Transverse colon (tissue), 4 donors: ENCODE results near the gene HASPIN. TPM values are rescaled to one million over a fixed set of nuclear protein-coding genes. Genes with fewer than 3 reads are reported as not detected.

Experiments
- DNase-seq: peaks from one replicate; pipeline ENCODE4 v3.0.0-alpha.2; 2019
- H3K27ac ChIP-seq, 4 donors: fragments of 200-600 bp; sonication (generic); 2 replicates each; pipeline ENCODE4 v1.5.1; 2016 to 2018; ENCODE audit warnings: inconsistent platforms in 4 of 4
- H3K27me3 ChIP-seq: fragments of 200-600 bp; sonication (generic); 2 replicates; pipeline ENCODE4 v1.5.1; 2017; ENCODE audit warnings: inconsistent platforms
- H3K36me3 ChIP-seq, 4 donors: fragments of 200-600 bp; sonication (generic); 2 replicates each; pipeline ENCODE4 v1.5.1; 2017 to 2019; ENCODE audit warnings: inconsistent platforms in 4 of 4
- H3K4me1 ChIP-seq, 4 donors: fragments of 200-600 bp; sonication (generic); 2 replicates each; pipeline ENCODE4 v1.5.1; 2017 to 2020; ENCODE audit warnings: inconsistent platforms in 4 of 4
- H3K4me3 ChIP-seq, 4 donors: fragments of 200-600 bp; sonication (generic); 1 replicate in 1 of 4; 2 replicates in 3 of 4; pipeline versions ENCODE4 v1.5.1 to v1.6.1; 2017 to 2019; ENCODE audit warnings: inconsistent platforms in 4 of 4
- H3K9me3 ChIP-seq, 2 donors: fragments of 200-600 bp; sonication (generic); 2 replicates each; pipeline ENCODE4 v1.5.1; 2017 to 2019; ENCODE audit warnings: inconsistent platforms in 2 of 2
- EP300 ChIP-seq: sonication (generic); formaldehyde crosslinking; IDR thresholded peaks from one replicate; pipeline ENCODE4 v1.6.1; 2017; ENCODE audit warnings: antibody characterized with exemption, low read depth
- POLR2A ChIP-seq: fragments of 450-650 bp; IDR thresholded peaks from one replicate; pipeline ENCODE4 v1.6.1; 2016; ENCODE audit warnings: antibody characterized with exemption, mild to moderate bottlenecking, moderate library complexity
- POLR2AphosphoS5 ChIP-seq, 3 donors: sonication (generic); formaldehyde crosslinking; IDR thresholded peaks; one replicate each; pipeline ENCODE4 v1.6.1; 2016; ENCODE audit warnings: antibody characterized with exemption in 3 of 3
- WGBS, 2 donors: methylation state at CpG; one replicate each; pipeline ENCODE4 v1.1.5; 2018; ENCODE audit warnings: low coverage in 1 of 2; 5-methylcytosine and 5-hydroxymethylcytosine counted together
- in situ Hi-C, 4 donors: fragments of 200-750 bp; cut with MboI; loops; one replicate each; pipeline versions ENCODE4 v1.15.0 to v1.15.1; 2017; ENCODE audit warnings: low sequenced_read_pairs in 3 of 4, low pct_ligation_motif_present in 1 of 4, low pct_unique_long_range_greater_than_20kb in 1 of 4
- intact Hi-C: fragments of 100-400 bp; cut with DNase I; formaldehyde crosslinking; loops from one replicate; pipeline ENCODE4 v1.15.1; 2023; ENCODE audit warnings: low total_unique reads
- total RNA-seq, 4 donors: library from RNA; depleted of rRNA; stranded (reverse); fragments of >200 nt; gene quantifications; one replicate each; pipeline ENCODE4 v1.1.0, GENCODE V29; 2016
- TF ChIP-seq, protein P1 (sequence below), 5 experiments: fragments of 200-600 bp in 3 of 5; fragments of 450-650 bp in 2 of 5; sonication (generic) in 3 of 5; IDR thresholded peaks; 1 replicate in 2 of 5; 2 replicates in 3 of 5; pipeline ENCODE4 v1.5.1; 2016 to 2017; ENCODE audit warnings: antibody characterized with exemption in 5 of 5, inconsistent platforms in 3 of 5, mild to moderate bottlenecking in 2 of 5, moderate library complexity in 1 of 5

HASPIN gene
- total RNA-seq, 4 donors from 2014 or later = 0.14 to 2.4 (median 0.64) TPM; not detected in 1

DNA sequence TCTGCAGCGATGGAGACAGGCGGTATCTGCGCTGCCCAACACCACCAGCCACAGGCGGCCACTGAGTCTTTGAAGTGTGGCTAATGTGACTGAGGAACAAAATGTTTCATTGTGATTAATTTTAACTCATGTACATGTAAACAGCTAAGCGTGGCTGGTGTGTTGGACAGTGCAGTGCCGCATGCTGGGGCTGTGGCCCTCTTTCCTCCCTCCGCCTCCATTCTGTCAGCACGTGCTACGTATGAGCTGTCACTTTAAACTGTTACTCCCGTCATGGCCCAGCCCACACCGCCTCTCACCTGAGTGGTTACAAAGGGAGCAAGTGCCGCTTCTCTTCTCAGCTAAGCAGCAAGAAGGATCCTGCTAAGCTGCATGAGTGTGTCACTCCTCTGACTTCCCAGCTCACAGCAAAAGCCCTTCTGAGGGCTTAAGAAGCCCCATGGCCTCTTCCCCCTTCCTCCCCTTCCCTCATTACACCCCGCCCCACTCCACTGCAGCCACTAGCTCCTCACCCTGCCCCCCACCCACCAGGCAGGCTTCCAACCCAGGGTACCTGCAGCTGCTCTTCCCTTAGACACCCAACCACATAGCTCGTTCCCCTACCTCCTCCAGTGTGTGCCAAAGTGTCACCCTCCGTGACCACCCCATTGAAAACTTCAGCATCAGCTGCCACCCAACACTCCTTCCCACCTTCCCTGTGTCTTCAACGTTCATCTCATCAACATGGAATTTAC, 15.0 kb downstream of the HASPIN start:
- TF ChIP-seq, protein P1, sequence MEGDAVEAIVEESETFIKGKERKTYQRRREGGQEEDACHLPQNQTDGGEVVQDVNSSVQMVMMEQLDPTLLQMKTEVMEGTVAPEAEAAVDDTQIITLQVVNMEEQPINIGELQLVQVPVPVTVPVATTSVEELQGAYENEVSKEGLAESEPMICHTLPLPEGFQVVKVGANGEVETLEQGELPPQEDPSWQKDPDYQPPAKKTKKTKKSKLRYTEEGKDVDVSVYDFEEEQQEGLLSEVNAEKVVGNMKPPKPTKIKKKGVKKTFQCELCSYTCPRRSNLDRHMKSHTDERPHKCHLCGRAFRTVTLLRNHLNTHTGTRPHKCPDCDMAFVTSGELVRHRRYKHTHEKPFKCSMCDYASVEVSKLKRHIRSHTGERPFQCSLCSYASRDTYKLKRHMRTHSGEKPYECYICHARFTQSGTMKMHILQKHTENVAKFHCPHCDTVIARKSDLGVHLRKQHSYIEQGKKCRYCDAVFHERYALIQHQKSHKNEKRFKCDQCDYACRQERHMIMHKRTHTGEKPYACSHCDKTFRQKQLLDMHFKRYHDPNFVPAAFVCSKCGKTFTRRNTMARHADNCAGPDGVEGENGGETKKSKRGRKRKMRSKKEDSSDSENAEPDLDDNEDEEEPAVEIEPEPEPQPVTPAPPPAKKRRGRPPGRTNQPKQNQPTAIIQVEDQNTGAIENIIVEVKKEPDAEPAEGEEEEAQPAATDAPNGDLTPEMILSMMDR (IDR thresholded peaks at IDR 0.05) = no peak
- peak in 1 of 3 donors; percentile 13 for TF ChIP-seq POLR2AphosphoS5 (IDR thresholded peaks at IDR 0.05)
- no peaks in the 10 kb centered on the region for H3K9me3 ChIP-seq
- intact Hi-C loops (loop anchor here (10.0 kb wide), 1 partner anchor 266 kb away; no protein-coding TSS in a partner anchor), in situ Hi-C loops (loop anchor here (10.0 to 25.0 kb wide), 2 partner anchors 86 to 99 kb away; partner anchors contain the start of gene NCBP3 (in 2 of the 4))
- H3K27ac ChIP-seq = peak overlapping the region; percentile 24 to 45 (median 42)
- no peaks in the 10 kb centered on the region for H3K27me3 ChIP-seq
- peak; percentile 68 for DNase-seq
- H3K4me3 ChIP-seq = no peak overlapping the region
- H3K36me3 ChIP-seq = no peaks in the 10 kb centered on the region
- 22 to 28% methylated on average over 7 to 16 of the region's 16 CpGs for WGBS, 2 donors
- peaks cover 8 to 21% (median 15%) of the 10 kb centered on the region in 4 donors for H3K4me1 ChIP-seq

DNA sequence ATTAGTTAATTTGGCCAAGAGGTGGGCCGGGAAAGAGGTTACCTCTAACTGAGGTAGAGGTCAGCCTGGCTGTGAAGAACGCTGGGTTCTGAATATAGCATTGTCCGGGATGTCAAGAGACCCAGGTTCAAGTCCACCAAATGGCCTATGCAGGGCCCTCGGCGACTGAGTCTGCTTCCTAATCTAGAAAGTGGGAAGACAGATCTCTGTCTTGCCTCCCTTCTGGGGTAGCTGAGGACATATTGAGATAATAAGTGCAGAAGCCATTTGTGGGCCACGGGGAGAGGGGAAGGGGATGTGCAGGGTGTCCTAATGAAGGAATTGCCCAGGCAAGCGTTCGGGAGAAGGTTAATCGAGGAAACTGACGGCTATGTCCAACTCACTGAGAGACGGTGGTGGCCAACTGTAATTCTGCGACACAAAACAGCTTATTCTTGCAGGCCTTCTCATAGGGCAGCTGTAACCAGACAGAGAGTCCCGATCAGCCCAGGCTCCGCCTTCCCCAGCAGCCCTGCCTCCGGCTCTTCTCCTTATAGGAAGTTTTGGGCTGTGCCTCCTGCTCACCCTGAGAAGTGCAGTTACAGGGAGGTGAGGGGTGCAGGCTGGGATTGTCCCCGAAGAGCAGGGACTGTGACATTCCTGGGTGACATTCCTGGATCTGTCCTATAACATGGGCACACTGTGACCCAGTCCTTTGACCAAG, 15.9 kb downstream of the HASPIN start:
- DNase-seq = no peak
- TF ChIP-seq POLR2AphosphoS5 (IDR thresholded peaks at IDR 0.05) = no peak
- H3K27me3 ChIP-seq = no peaks in the 10 kb centered on the region
- 79 to 85% methylated on average over 7 to 16 of the region's 16 CpGs for WGBS, 2 donors
- H3K4me1 ChIP-seq = peaks cover 8 to 21% (median 15%) of the 10 kb centered on the region in 4 donors
- intact Hi-C loops = loop anchor here (10.0 kb wide), 1 partner anchor 265 kb away; no protein-coding TSS in a partner anchor
- H3K9me3 ChIP-seq = no peaks in the 10 kb centered on the region
- no peaks in the 10 kb centered on the region for H3K36me3 ChIP-seq
- H3K27ac ChIP-seq = peak overlapping the region in 2 of 4 donors; percentile 41 to 45
- in situ Hi-C loops = loop anchor here (10.0 to 25.0 kb wide), 2 partner anchors 85 to 98 kb away; partner anchors contain the start of gene NCBP3 (in 2 of the 4)
- H3K4me3 ChIP-seq = no peak overlapping the region

DNA sequence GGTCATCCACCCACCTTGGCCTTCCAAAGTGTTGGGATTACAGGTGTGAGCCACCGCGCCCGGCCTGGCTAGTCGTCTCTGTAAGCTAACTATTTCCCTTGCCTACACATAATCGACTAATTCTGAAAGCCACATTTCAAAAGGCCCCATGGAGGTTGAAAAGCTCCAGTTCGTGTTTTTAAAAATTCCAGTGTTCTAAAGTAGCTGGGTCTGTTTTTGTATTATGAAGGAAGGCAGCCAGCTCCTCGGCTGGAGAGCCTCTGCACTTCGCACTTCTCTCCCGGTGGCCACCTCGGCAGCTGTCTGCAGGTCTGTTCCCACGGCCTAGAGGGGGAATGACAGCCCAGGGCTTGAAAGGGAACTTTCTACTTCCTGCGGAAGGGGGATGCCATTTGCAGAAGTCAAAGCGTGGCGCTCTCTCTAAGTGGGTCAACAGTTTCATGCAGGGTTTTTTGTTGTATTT, 16.9 kb downstream of the HASPIN start:
- in situ Hi-C loops = loop anchor here in 2 of 4 donors (25.0 kb wide), 1 partner anchor 97 kb away; the partner anchor contains the start of gene NCBP3 (in 2 of the 2)
- Histone ChIP-seq H3K36me3 (no peaks in the 10 kb centered on the region), H3K27me3 (no peaks in the 10 kb centered on the region), H3K4me1 (peaks cover 8 to 21% (median 15%) of the 10 kb centered on the region in 4 donors), H3K4me3 (no peak overlapping the region), H3K9me3 (no peaks in the 10 kb centered on the region), H3K27ac (peak overlapping the region in 1 of 4 donors; percentile 13)
- TF ChIP-seq POLR2A (no peak), EP300 (no peak), POLR2AphosphoS5 (IDR thresholded peaks at IDR 0.05) (no peak)
- TF ChIP-seq, protein P1 (IDR thresholded peaks at IDR 0.05) = no peak
- intact Hi-C loops = no loop called here
- 64 to 69% methylated on average over 3 to 14 of the region's 14 CpGs for WGBS, 2 donors
- peak; percentile 28 for DNase-seq

DNA sequence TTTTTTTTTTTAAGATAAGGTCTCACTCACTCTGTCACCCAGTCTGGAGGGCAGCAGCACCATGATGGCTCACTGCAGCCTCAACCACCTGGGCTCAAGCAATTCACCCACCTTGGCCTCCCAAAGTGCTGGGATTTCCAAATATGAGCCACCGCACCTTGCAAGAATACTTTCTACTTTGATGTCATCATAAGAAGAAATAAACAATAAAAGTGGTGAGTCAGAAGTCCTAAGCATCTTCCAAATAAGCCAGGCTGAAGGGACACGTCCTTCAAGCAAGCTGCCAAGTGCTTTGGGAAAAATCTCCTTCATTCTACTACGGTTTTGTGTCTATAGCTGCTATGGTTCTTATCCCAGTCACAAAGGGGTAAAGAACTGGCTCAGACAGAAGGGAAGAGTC, 20.3 kb downstream of the HASPIN start:
- H3K36me3 ChIP-seq = no peaks in the 10 kb centered on the region
- DNase-seq = no peak
- in situ Hi-C loops = loop anchor here in 2 of 4 donors (25.0 kb wide), 1 partner anchor 93 kb away; the partner anchor contains the start of gene NCBP3 (in 2 of the 2)
- H3K4me1 ChIP-seq = peaks cover 0 to 6% (median 1%) of the 10 kb centered on the region in 4 donors
- intact Hi-C loops = no loop called here
- TF ChIP-seq EP300 (no peak), POLR2A (no peak), POLR2AphosphoS5 (IDR thresholded peaks at IDR 0.05) (no peak)
- TF ChIP-seq, protein P1 (IDR thresholded peaks at IDR 0.05) = no peak
- no peaks in the 10 kb centered on the region for H3K9me3 ChIP-seq
- H3K27me3 ChIP-seq = no peaks in the 10 kb centered on the region
- H3K27ac ChIP-seq = no peak overlapping the region
- WGBS, 2 donors = 47 to 70% methylated on average over 2 to 3 of the region's 3 CpGs
- no peak overlapping the region for H3K4me3 ChIP-seq
